Measurements from ENCODE around the gene TPK1. TPM values are rescaled to one million over a fixed set of nuclear protein-coding genes. Genes with fewer than 3 reads are reported as not detected.

Gene TPK1
- polyA plus RNA-seq, 1 of the 3 experiments (the other 2 are of a cell fraction), result 3.3 TPM

DNA sequence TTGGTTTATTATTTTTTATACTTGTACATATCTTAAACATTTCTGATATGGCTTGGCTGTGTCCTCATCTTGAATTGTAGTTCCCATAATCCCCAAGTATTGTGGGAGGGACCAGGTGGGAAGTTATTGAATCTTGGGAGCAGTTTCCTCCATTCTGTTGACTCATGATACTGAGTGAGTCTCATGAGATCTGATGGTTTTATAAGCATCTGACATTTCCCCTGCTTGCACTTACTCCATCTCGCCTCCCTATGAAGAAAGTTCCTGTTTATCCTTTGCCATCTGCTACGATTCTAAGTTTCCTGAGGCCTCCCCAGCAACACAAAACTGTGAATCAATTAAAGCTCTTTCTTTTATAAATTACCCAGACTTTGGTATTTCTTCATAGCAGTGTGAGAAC, 207.7 kb downstream of the TPK1 start (continued):
- TF ChIP-seq, protein P1, sequence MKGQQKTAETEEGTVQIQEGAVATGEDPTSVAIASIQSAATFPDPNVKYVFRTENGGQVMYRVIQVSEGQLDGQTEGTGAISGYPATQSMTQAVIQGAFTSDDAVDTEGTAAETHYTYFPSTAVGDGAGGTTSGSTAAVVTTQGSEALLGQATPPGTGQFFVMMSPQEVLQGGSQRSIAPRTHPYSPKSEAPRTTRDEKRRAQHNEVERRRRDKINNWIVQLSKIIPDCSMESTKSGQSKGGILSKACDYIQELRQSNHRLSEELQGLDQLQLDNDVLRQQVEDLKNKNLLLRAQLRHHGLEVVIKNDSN (IDR thresholded peaks at IDR 0.05; ENCODE audit: borderline replicate concordance, low read depth), result no peak
- TF ChIP-seq NFIC (IDR thresholded peaks at IDR 0.05; ENCODE audit: borderline replicate concordance) (no peak), GATA2 (CRISPR knock-in tag; IDR thresholded peaks at IDR 0.05) (no peak), CHD2 (IDR thresholded peaks at IDR 0.05; ENCODE audit: low read length, partially characterized antibody) (no peak), RXRA (IDR thresholded peaks at IDR 0.05; ENCODE audit: borderline replicate concordance, low read depth) (no peak), RCOR1 (IDR thresholded peaks at IDR 0.05; ENCODE audit: low read length) (no peak), SIN3A (IDR thresholded peaks at IDR 0.05; ENCODE audit: borderline replicate concordance, low read depth, low read length) (no peak), TEAD4 (IDR thresholded peaks at IDR 0.05; ENCODE audit: borderline replicate concordance, insufficient read depth) (no peak)

- H3F3A ChIP-seq (replicated peaks; ENCODE audit: insufficient read depth), result no peaks in the 10 kb centered on the region
- no peaks in the 10 kb centered on the region for H3K9me3 ChIP-seq
- TF ChIP-seq TAF1 (IDR thresholded peaks at IDR 0.05; ENCODE audit: borderline replicate concordance, low read depth, low read length) (no peak), YY1 (IDR thresholded peaks at IDR 0.05; ENCODE audit: low read depth) (no peak), FOXJ3 (CRISPR knock-in tag; IDR thresholded peaks at IDR 0.05) (no peak), EZH2phosphoT487 (IDR thresholded peaks at IDR 0.05; ENCODE audit: borderline replicate concordance, low read depth) (no peak), ELF1 (IDR thresholded peaks at IDR 0.05) (no peak)
- no peaks in the 10 kb centered on the region for H3K79me2 ChIP-seq (ENCODE audit: insufficient read depth)
- 4% methylated on average over 3 of the region's 3 CpGs for WGBS (ENCODE audit: low lambda C conversion rate)
- no peak for DNase-seq
- no peak overlapping the region for H2AFZ ChIP-seq (ENCODE audit: low read depth)
- POLR2A ChIA-PET, result no interaction called here
- H3K27ac ChIP-seq (ENCODE audit: low read depth in 2 of 2, low read length in 1 of 2), result no peak overlapping the region
- H3K27me3 ChIP-seq (ENCODE audit: insufficient read depth), result no peaks in the 10 kb centered on the region
- no peaks in the 10 kb centered on the region for H3K36me3 ChIP-seq (replicated peaks in 1 of 2; ENCODE audit: control insufficient read depth in 1 of 2, insufficient read depth in 2 of 2, low read length in 1 of 2)
- H3K9me2 ChIP-seq, result no peaks in the 10 kb centered on the region; the same call in 1 of the 2 replicates
- CTCF ChIA-PET, result no interaction called here
- no peak overlapping the region for H3K4me3 ChIP-seq (ENCODE audit: low read depth in 2 of 2, low read length in 1 of 2)
- no peak overlapping the region for H3K4me2 ChIP-seq
- H3K4me1 ChIP-seq (ENCODE audit: control insufficient read depth in 1 of 2, insufficient read depth in 2 of 2, low read depth in 1 of 2, low read length in 1 of 2), result no peaks in the 10 kb centered on the region
- H4K20me1 ChIP-seq (ENCODE audit: insufficient read depth), result no peaks in the 10 kb centered on the region
- no peak overlapping the region for H3K9ac ChIP-seq
Observed at GRCh38 chr7:144622745-144623144, 213.1 kb downstream of the TPK1 start.

DNA sequence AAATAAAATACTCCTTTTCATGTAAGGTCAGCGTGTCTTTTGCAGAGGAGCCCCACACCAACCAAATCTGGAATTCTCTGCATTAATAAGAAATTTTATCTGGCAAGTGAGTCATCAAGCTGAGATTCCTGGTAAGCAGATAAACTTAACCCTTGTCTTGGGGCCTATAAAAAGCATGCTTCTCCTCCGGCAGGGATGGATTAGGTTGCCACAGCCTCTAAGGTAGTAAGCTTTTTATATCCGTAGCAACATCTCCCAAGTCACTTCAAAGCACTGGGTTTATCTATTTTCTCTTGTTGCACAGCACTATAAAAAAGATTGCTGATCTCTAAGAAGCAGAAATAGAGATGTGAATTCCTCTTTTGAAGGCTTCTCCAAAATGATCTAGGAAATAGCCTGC, 229.6 kb downstream of the TPK1 start:
- no peak overlapping the region for H3K4me3 ChIP-seq (ENCODE audit: low read depth in 2 of 2, low read length in 1 of 2)
- H3K4me1 ChIP-seq (ENCODE audit: control insufficient read depth in 1 of 2, insufficient read depth in 2 of 2, low read depth in 1 of 2, low read length in 1 of 2), result no peaks in the 10 kb centered on the region
- CTCF ChIA-PET, result no interaction called here
- TF ChIP-seq ELF1 (IDR thresholded peaks at IDR 0.05), result no peak
- TF ChIP-seq GABPA (IDR thresholded peaks at IDR 0.05; ENCODE audit: low read depth), result no peak
- TF ChIP-seq, protein P2, sequence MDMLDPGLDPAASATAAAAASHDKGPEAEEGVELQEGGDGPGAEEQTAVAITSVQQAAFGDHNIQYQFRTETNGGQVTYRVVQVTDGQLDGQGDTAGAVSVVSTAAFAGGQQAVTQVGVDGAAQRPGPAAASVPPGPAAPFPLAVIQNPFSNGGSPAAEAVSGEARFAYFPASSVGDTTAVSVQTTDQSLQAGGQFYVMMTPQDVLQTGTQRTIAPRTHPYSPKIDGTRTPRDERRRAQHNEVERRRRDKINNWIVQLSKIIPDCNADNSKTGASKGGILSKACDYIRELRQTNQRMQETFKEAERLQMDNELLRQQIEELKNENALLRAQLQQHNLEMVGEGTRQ (IDR thresholded peaks at IDR 0.05; ENCODE audit: borderline replicate concordance, low read depth, low read length), result no peak
- no peak for TF ChIP-seq POLR2AphosphoS5 (IDR thresholded peaks at IDR 0.05; ENCODE audit: low read depth, low read length)
- no peak for TF ChIP-seq EP300 (IDR thresholded peaks at IDR 0.05; ENCODE audit: borderline replicate concordance in 1 of 2, low read depth in 1 of 2, low read length in 1 of 2)
- TF ChIP-seq RAD21 (IDR thresholded peaks at IDR 0.05; ENCODE audit: low read length), result no peak
- TF ChIP-seq RXRA (IDR thresholded peaks at IDR 0.05; ENCODE audit: borderline replicate concordance, low read depth), result no peak
- no peak for TF ChIP-seq MEF2A (IDR thresholded peaks at IDR 0.05; ENCODE audit: borderline replicate concordance, low read depth)
- no peak for TF ChIP-seq JUND (IDR thresholded peaks at IDR 0.05)
- no peak for TF ChIP-seq MAX (IDR thresholded peaks at IDR 0.05; ENCODE audit: low read depth)
- no peak for TF ChIP-seq RCOR1 (IDR thresholded peaks at IDR 0.05; ENCODE audit: low read length)
- TF ChIP-seq FOSL2 (IDR thresholded peaks at IDR 0.05; ENCODE audit: borderline replicate concordance, low read depth), result no peak
- TF ChIP-seq, protein P3, sequence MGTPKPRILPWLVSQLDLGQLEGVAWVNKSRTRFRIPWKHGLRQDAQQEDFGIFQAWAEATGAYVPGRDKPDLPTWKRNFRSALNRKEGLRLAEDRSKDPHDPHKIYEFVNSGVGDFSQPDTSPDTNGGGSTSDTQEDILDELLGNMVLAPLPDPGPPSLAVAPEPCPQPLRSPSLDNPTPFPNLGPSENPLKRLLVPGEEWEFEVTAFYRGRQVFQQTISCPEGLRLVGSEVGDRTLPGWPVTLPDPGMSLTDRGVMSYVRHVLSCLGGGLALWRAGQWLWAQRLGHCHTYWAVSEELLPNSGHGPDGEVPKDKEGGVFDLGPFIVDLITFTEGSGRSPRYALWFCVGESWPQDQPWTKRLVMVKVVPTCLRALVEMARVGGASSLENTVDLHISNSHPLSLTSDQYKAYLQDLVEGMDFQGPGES (IDR thresholded peaks at IDR 0.05; ENCODE audit: low read depth, low read length), result no peak
- TF ChIP-seq NRF1 (IDR thresholded peaks at IDR 0.05; ENCODE audit: low read depth, low read length), result no peak
- no peaks in the 10 kb centered on the region for H3K79me2 ChIP-seq (ENCODE audit: insufficient read depth)
- H3K36me3 ChIP-seq (replicated peaks in 1 of 2; ENCODE audit: control insufficient read depth in 1 of 2, insufficient read depth in 2 of 2, low read length in 1 of 2), result no peaks in the 10 kb centered on the region
- H4K20me1 ChIP-seq (ENCODE audit: insufficient read depth), result no peaks in the 10 kb centered on the region
- no peaks in the 10 kb centered on the region for H3K9me3 ChIP-seq
- POLR2A ChIA-PET, result no interaction called here
- H3K9ac ChIP-seq, result no peak overlapping the region
- H3K4me2 ChIP-seq, result no peak overlapping the region
- no peaks in the 10 kb centered on the region for H3F3A ChIP-seq (replicated peaks; ENCODE audit: insufficient read depth)
- H3K27me3 ChIP-seq (ENCODE audit: insufficient read depth), result no peaks in the 10 kb centered on the region
- no peak overlapping the region for H2AFZ ChIP-seq (ENCODE audit: low read depth)
- no peaks in the 10 kb centered on the region for H3K9me2 ChIP-seq
- H3K27ac ChIP-seq (ENCODE audit: low read depth in 2 of 2, low read length in 1 of 2), result no peak overlapping the region
- no peak for DNase-seq
- WGBS (ENCODE audit: low lambda C conversion rate), result under 1% methylated on average over 3 of the region's 3 CpGs
